GM11168 (cell line): Measurements from ENCODE around the gene CCDC87.
"Not testable (repeated sequence)": the region's sequence is repeated elsewhere in the genome, so short reads cannot be mapped to it uniquely, and the experiment has no call there.

Experiments used
- in situ Hi-C: fragments of 300-500 bp; cut with MboI; formaldehyde crosslinking; loops from one replicate; pipeline ENCODE4 v1.12.0; 2022; ENCODE audit warnings: low sequenced_read_pairs; ENCODE audit not compliant: unreplicated experiment

CCDC87 gene

GRCh38 chr11:66559142-66559865 is 33.6 kb downstream of the CCDC87 start:
- in situ Hi-C loops: no loop called here

DNA sequence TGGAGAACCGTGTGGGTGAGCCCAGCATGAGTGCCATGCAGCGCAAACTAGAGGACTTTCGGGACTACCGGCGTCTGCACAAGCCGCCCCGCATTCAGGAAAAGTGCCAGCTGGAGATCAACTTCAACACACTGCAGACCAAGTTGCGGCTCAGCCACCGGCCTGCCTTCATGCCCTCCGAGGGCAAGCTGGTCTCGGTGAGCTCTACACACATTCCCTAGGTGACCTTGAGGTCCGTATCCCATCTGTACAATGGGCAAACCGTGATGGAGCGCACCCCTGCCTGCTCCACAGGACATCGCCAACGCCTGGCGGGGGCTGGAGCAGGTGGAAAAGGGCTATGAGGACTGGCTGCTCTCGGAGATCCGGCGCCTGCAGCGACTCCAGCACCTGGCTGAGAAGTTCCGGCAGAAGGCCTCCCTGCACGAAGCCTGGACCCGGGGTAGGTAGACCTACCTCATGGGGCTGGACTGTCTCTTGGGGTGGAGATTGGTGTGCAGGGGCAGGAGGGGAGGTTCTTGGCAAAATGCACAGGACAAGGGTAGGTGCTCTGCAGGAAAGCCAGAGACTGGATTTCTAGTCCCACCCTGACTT is 35.0 kb downstream of the CCDC87 start:
- in situ Hi-C loops: no loop called here

DNA sequence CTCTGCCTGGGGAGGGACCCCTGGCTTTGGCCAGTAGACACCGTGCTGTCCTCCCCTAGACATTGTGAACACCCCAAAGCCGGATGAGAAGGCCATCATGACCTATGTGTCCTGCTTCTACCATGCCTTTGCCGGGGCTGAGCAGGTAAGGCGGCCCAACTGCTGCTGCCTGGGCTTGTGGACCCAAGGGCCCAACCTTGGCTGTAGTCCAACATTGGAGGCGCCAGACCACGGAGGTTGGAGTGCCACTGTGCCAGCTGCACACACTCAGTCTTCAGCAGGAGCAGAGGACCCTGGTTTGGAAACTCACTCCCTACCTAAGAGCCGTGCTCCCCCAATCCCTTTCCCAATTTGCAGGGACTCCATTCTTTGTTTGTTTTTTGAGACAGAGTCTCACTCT is 36.8 kb downstream of the CCDC87 start:
- in situ Hi-C loops: no loop called here

DNA sequence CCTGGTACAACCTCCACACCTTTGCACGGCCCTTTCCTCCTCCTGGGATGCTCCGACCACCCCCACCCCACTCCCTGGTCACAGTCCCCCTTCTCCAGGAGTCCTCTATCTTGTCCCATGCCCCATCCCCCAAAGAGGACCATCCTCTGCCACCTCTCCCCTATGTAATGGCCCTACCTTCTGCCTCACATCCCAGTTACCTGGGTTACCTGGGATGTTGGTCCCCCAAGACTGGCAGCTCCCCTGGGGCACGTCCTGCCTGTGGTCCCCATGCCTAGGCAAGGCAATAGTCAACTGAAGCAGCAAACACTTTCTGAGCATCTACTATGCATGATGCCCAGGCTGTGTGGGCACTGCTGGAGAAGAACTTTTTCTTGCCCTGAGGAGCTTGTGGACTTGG is 37.4 kb downstream of the CCDC87 start:
- in situ Hi-C loops: no loop called here

GRCh38 chr11:66554602-66555001 is 38.3 kb downstream of the CCDC87 start:
- in situ Hi-C loops: no loop called here

DNA sequence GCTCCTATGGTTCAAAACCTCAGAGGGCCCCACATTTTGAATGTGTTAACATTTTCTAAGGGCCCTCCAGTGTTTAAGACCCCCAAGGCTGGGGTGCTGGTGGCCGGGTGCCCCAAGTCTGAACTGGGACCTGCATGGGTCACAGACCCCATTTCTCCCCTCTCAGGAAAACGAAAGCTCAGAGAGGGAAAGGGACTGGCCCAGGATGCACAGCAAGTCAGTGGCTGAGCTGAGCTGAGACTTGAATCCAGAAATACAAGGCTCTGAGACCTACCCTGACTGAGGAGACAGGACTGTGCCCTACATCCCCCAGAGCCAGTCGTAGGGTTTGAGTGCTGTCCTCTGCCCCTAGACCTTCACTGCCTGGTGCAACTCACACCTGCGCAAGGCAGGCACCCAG is 42.0 kb downstream of the CCDC87 start:
- in situ Hi-C loops: no loop called here

DNA sequence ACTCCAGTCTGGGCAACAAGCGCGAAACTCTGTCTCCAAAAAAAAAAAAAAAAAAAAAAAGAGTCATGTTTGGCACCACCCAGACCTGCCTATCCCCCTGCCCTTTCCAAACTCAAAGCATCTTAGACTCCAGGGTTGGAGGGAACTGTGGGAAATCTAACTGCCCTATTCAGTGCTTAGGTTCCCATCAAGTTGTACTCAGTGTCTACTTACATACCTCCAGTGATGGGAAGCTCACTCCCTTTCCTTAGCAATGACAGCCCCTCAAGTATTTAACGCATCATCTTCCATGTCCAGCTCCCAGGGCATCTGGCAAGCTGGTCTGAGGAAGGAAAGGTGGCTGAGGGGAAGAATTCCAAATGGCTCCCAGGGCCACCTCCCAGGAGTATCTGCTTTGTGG is 43.2 kb downstream of the CCDC87 start:
- in situ Hi-C loops: no loop called here

DNA sequence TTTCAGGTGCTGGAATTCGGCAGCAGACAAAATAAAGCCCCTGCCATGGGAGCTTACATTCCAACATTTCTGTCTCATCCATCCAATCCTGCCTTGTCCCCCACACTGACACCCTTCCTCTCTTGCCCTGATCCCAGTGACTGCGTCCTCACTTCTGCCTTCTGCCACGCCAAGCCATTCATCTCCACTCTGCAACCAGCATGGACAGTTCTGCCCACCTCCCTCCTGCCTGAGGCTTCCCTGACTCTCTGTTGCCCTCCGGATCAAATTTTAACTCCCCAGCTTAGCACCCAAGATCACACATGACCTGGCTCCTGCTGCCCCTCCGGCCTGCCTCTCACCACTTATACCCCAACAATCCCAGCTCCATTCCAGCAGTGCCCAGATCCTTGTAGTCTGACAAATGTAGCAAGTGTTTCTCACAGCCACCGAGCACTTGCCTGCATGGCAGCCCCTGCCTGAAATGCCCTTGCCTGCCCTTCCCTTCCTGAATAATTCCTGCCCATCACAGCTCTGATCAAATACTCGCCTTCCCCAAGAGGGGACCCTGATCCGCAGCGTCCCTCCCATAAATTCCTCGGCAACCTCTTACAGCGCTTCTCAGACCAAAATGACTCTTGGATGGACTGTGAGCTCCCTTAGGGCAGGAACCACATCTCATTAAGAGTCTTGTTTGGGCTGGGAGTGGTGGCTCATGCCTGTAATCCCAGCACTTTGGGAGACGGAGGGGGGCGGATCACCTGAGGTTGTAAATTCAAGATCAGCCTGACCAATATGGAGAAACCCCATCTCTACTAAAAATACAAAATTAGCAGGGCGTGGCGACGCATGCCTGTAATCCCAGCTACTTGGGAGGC is 43.9 kb downstream of the CCDC87 start:
- in situ Hi-C loops: no loop called here

DNA sequence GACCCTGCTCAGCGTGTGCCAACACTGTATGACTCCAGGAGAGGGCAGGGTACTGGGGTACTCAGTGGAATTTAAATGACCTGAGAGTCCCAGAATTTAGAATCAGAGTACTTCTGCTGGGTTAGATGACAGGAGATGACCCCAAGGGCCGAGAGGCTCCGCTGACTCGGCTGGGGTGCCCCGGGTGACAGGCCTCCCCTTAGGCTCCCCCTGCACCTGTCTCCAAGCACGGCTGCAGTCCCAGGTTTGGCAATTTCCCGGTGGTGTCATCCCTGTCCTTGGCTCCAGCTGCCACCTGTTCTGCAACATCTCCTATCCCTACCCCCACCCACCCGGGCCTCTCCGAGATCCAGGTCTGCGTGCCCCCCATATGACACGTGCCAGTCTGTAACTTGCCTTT is 44.8 kb downstream of the CCDC87 start:
- in situ Hi-C loops: no loop called here

GRCh38 chr11:66547662-66548009 is 45.2 kb downstream of the CCDC87 start:
- in situ Hi-C loops: no loop called here

DNA sequence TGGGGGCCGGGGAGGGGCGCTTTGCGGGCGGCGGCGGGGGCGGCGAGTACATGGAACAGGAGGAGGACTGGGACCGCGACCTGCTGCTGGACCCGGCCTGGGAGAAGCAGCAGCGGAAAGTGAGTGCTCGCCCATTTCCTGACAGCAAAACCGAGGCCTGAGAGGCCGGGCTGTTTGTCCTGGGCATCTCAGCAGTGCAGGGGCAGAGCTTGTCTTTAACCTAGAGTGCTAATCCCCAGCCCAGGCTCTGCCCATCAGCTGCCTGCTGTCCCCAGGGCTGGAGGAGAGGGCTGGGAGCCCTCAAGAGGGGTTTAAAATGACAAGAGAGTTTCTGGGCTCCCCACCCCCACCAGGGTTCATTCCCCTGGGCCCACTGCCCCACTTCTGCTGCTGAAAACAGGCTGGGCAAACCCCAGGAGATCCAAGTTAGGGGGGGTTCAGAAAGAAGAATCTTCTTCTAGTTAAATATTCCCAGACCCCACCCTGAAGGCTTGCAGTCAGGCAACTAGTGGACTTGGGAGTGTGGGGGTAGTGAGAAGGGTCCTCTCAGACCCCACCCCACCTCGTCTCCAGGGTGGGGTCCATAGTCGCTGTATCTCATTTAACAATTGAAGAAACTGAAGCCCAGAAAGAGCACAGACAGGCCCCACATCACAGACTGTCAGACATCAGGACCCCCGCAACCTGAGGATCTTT is 45.7 kb downstream of the CCDC87 start:
- in situ Hi-C loops: no loop called here

DNA sequence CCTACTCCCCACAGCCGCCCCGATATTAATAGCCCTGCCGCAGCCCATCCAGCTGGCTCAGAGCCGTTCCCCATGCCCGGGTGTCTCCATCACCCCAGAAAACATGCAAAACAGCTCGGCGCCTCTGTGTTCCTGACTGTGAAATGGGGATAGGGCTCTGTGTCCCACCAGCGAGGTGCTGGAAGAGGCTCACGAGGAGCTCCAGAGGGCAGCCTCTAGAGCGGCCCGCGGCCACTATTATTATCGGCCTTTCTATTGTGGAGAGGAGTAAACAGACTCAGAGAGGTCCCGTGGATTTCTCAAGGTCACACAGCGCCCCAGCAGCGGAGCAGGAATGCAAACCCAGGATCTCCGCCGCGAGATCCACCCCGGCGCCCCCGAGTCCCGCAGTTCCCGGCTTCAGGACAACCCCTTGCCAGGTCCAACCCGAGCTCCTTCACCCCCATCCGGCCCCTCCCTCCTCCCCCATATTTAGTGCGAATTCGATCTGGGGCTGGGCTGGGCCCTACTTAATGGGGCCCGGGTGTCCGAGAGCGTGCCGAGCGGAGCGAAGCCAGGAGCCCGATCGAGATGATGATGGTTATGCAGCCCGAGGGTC is 46.4 kb downstream of the CCDC87 start, which contains the start of gene ACTN3:
Gene ACTN3, plus strand, starts transcription at position 536 of the 598 bp plus-strand sequence. Its CDS starts 35 bp downstream, at position 571.
- in situ Hi-C loops: no loop called here

GRCh38 chr11:66545701-66546367 is 47.0 kb downstream of the CCDC87 start, which contains the start of gene ZDHHC24:
Gene ZDHHC24, minus strand, starts transcription at chr11:66546048. Its CDS starts 45 bp downstream, at chr11:66546003.
- in situ Hi-C loops: no loop called here

DNA sequence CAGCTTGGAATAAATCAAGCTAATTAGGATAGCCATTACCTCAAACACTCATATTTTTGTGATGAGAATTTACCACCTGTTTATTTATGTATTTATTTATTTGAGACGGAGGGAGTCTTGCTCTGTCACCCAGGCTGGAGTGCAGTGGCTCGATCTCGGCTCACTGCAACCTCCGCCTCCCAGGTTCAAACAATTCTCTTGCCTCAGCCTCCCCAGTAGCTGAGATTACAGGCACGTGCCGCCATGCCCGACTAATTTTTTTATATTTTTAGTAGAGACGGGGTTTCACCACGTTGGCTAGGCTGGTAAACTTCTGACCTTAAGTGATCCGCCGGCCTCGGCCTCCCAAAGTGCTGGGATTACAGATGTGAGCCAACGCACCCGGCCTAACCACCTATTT is 47.9 kb downstream of the CCDC87 start:
- in situ Hi-C loops: not testable (repeated sequence)

DNA sequence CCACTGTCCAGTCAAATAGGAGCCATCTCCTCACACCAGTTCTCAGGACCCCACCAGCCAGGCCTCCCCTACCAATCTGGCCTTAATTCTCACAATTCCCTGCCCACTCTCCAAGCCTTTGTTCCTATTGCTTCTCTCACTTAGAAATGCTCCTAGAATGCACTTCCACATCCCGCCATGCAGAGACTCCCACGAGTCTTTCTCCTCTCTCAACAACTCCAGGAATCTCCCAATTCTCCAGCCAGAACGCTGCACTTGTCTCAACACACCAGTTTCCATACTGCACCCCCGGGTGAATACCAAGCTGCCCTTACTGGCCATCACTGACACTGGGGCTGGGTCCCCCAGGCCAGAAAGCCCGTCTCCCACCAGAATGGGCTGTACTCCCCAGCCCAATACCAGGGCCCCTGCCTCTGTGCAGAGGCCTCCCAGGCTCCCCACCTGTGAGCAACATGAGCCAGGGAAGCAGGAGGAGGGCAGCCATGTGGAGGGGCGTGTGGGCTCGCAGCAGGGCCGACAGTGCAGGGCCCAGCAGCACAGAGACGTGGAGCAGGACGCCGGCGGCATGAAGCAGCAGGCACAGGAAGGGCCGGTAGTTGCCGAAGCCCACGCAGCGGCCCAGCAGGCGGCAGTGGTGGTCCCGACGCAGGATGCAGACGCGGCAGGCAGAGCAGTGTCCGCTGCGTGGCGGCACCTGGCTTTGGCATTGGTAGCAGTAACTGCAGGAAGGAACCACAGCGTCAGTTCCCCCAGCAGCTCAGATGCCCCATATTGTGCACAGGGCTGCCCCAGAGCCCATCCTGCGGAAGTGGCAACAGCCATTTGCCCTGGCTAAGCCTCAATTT is 49.4 kb downstream of the CCDC87 start:
- in situ Hi-C loops: no loop called here

- in situ Hi-C loops: no loop called here
Observed at GRCh38 chr11:66542362-66542761, 50.5 kb downstream of the CCDC87 start.

DNA sequence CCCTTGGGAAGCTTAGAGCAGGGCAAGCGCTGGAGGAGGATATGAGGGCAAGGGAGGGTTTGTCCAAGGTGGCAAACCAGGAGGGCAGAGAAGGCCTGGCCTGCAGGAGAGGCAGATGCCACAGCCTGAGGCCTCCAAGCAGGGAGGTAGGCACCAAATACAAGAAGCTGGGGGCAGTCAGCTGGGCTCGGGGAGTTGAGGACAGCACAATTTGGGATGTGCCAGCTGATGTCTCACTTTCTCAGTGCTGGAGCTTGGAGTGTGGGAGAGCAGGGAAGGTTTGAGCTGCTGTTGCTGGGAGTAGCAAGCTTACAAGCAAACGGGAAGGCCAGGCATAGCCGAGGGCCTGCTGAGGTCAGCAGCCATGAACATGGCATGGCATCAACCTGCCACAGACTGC is 51.0 kb downstream of the CCDC87 start:
- in situ Hi-C loops: no loop called here

DNA sequence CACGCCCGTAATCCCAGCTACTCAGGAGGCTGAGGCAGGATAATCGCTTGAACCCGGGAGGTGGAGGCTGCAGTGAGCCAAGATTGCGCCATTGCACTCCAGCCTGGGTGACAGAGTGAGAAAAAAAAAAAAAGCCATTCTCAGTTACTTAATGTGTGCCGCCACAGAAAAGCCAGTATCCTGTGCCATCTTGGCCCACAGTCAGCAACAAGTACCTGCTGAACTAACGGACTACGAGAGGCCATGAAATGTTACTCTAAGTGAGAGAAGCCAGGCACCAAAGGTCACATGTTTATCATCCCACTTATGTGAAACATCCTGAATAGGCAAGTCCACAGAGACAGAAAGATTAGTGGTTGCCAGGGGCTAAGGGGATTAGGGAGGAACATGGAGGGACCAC is 52.3 kb downstream of the CCDC87 start:
- in situ Hi-C loops: not testable (repeated sequence)
